DND-41 (cell line): ENCODE data around the gene ZNF577.
"Not testable (repeated sequence)": the region's sequence is repeated elsewhere in the genome, so short reads cannot be mapped to it uniquely, and the experiment has no call there.

Source experiments
- ATAC-seq: fragments of 200-7000 bp; cut with Tn5 transposase; 3 replicates; pipeline ENCODE4 v1.9.1; 2021; ENCODE audit warnings: low read depth; ENCODE audit not compliant: insufficient read depth
- DNase-seq: peaks from one replicate; pipeline ENCODE4 v3.0.0-alpha.2; 2020
- H2AFZ ChIP-seq: 2 replicates; pipeline ENCODE4 v1.6.0; 2012; ENCODE audit warnings: low read depth, low read length
- H3K27ac ChIP-seq: 2 replicates; pipeline ENCODE4 v1.5.1; 2012; ENCODE audit warnings: low read length, inconsistent platforms
- H3K27me3 ChIP-seq: fragments of 200-600 bp; sonication (generic); 2 replicates; pipeline ENCODE4 v1.6.0; 2012; ENCODE audit warnings: low read length, mild to moderate bottlenecking, inconsistent platforms; ENCODE audit not compliant: insufficient read depth, poor library complexity
- H3K36me3 ChIP-seq: 2 replicates; pipeline ENCODE4 v1.5.1; 2012; ENCODE audit warnings: low read length, inconsistent platforms; ENCODE audit not compliant: insufficient read depth
- H3K4me1 ChIP-seq: 2 replicates; pipeline ENCODE4 v1.5.1; 2012; ENCODE audit warnings: mild to moderate bottlenecking, low read length; ENCODE audit not compliant: insufficient read depth
- H3K4me2 ChIP-seq: 2 replicates; pipeline ENCODE4 v1.6.0; 2012; ENCODE audit warnings: mild to moderate bottlenecking, moderate library complexity, low read length, inconsistent platforms; ENCODE audit not compliant: insufficient read depth
- H3K4me3 ChIP-seq, 2 experiments: fragments of 200-600 bp in 1 of 2; shearing (Covaris generic) in 1 of 2; 2 replicates each; pipeline ENCODE4 v1.5.1; 2012 to 2016; ENCODE audit warnings: inconsistent platforms in 2 of 2, low read length in 2 of 2, mild to moderate bottlenecking in 2 of 2, low read depth in 1 of 2, moderate library complexity in 1 of 2
- H3K79me2 ChIP-seq: 2 replicates; pipeline ENCODE4 v1.6.0; 2012; ENCODE audit warnings: low read length, inconsistent platforms; ENCODE audit not compliant: insufficient read depth
- H3K9ac ChIP-seq: 2 replicates; pipeline ENCODE4 v1.6.0; 2012; ENCODE audit warnings: low read depth, mild to moderate bottlenecking, inconsistent platforms, low read length, moderate library complexity
- H3K9me3 ChIP-seq: 2 replicates; pipeline ENCODE4 v1.5.1; 2012; ENCODE audit warnings: low read length, moderate library complexity, mild to moderate bottlenecking, inconsistent platforms; ENCODE audit not compliant: insufficient read depth, severe bottlenecking
- H4K20me1 ChIP-seq: 2 replicates; pipeline ENCODE4 v1.6.0; 2012; ENCODE audit warnings: low read length; ENCODE audit not compliant: insufficient read depth
- CTCF ChIP-seq: IDR thresholded peaks from 2 replicates; pipeline ENCODE4 v1.5.1; 2012; ENCODE audit warnings: borderline replicate concordance, low read length, moderate library complexity, mild to moderate bottlenecking; ENCODE audit not compliant: poor library complexity, severe bottlenecking; ENCODE audit errors: extremely low read depth
- EZH2 ChIP-seq: IDR thresholded peaks from 3 replicates; pipeline ENCODE4 v1.6.1; 2012; ENCODE audit warnings: borderline replicate concordance, low read depth, mild to moderate bottlenecking, moderate library complexity, low read length, inconsistent platforms; ENCODE audit not compliant: severe bottlenecking

The ZNF577 gene

GRCh38 chr19:51919606-51920005 lies 31.9 kb upstream of the ZNF577 start:
- DNase-seq, result no peak
- H4K20me1 ChIP-seq, result no peaks in the 10 kb centered on the region
- no peak overlapping the region for H2AFZ ChIP-seq
- H3K36me3 ChIP-seq, result no peaks in the 10 kb centered on the region
- no peaks in the 10 kb centered on the region for H3K79me2 ChIP-seq
- H3K27ac ChIP-seq, result no peak overlapping the region
- ATAC-seq, result no peak
- no peak for TF ChIP-seq CTCF
- TF ChIP-seq EZH2, result no peak
- no peak overlapping the region for H3K4me3 ChIP-seq
- H3K9ac ChIP-seq, result no peak overlapping the region
- H3K4me1 ChIP-seq, result no peaks in the 10 kb centered on the region
- no peak overlapping the region for H3K4me2 ChIP-seq
- H3K9me3 ChIP-seq, result peaks cover 74% of the 10 kb centered on the region
- H3K27me3 ChIP-seq, result no peaks in the 10 kb centered on the region

- Histone ChIP-seq H3K4me1 (no peaks in the 10 kb centered on the region), H3K36me3 (no peaks in the 10 kb centered on the region), H2AFZ (no peak overlapping the region), H3K9me3 (peaks cover 70% of the 10 kb centered on the region), H4K20me1 (no peaks in the 10 kb centered on the region), H3K27me3 (no peaks in the 10 kb centered on the region), H3K79me2 (no peaks in the 10 kb centered on the region), H3K4me3 (no peak overlapping the region), H3K27ac (no peak overlapping the region), H3K4me2 (no peak overlapping the region), H3K9ac (no peak overlapping the region)
- ATAC-seq (no peak), DNase-seq (no peak)
- TF ChIP-seq CTCF, result no peak
- TF ChIP-seq EZH2, result no peak
These were observed 28.4 kb upstream of the ZNF577 start for GRCh38 chr19:51916167-51916566.

GRCh38 chr19:51915324-51915867 lies 27.6 kb upstream of the ZNF577 start:
- TF ChIP-seq CTCF (no peak), EZH2 (no peak)
- Histone ChIP-seq H3K9me3 (peaks cover 64% of the 10 kb centered on the region), H3K79me2 (no peaks in the 10 kb centered on the region), H3K4me2 (no peak overlapping the region), H3K4me1 (no peaks in the 10 kb centered on the region), H3K27ac (no peak overlapping the region), H2AFZ (no peak overlapping the region), H3K36me3 (no peaks in the 10 kb centered on the region), H3K27me3 (no peaks in the 10 kb centered on the region), H3K9ac (no peak overlapping the region), H4K20me1 (no peaks in the 10 kb centered on the region), H3K4me3 (no peak overlapping the region)
- ATAC-seq, result no peak
- no peak for DNase-seq

- not testable (repeated sequence) for H3K9ac ChIP-seq, H3K4me2 ChIP-seq, H4K20me1 ChIP-seq, ATAC-seq, H2AFZ ChIP-seq, DNase-seq, H3K27ac ChIP-seq, H3K27me3 ChIP-seq, H3K4me3 ChIP-seq
- Histone ChIP-seq H3K36me3 (peaks cover 11% of the 10 kb centered on the region), H3K79me2 (peaks cover 19% of the 10 kb centered on the region), H3K4me1 (peaks cover 15% of the 10 kb centered on the region), H3K9me3 (peaks cover 31% of the 10 kb centered on the region)
These were observed 20.2 kb upstream of the ZNF577 start for GRCh38 chr19:51907981-51908380.

- Histone ChIP-seq H3K79me2 (peaks cover 37% of the 10 kb centered on the region), H3K36me3 (peaks cover 29% of the 10 kb centered on the region), H3K4me1 (peaks cover 16% of the 10 kb centered on the region), H3K9me3 (peaks cover 43% of the 10 kb centered on the region)
- H4K20me1 ChIP-seq, H2AFZ ChIP-seq, H3K4me2 ChIP-seq, H3K27ac ChIP-seq, ATAC-seq, DNase-seq, H3K9ac ChIP-seq, H3K27me3 ChIP-seq, H3K4me3 ChIP-seq: not testable (repeated sequence)
These were observed 18.4 kb upstream of the ZNF577 start for GRCh38 chr19:51906108-51906507.

- H3K4me2 ChIP-seq, H4K20me1 ChIP-seq, DNase-seq, ATAC-seq, H3K27me3 ChIP-seq, H3K27ac ChIP-seq, H3K4me3 ChIP-seq, H3K9ac ChIP-seq: not testable (repeated sequence)
- peak overlapping the region; percentile 83 for H2AFZ ChIP-seq
- H3K9me3 ChIP-seq, result peaks cover 46% of the 10 kb centered on the region
- H3K79me2 ChIP-seq, result peaks cover 42% of the 10 kb centered on the region
- H3K36me3 ChIP-seq, result peaks cover 34% of the 10 kb centered on the region
- peaks cover 16% of the 10 kb centered on the region for H3K4me1 ChIP-seq
These were observed 17.9 kb upstream of the ZNF577 start for GRCh38 chr19:51905639-51906038.
